ENCODE measurements around the gene HLA-DMA.
"Not testable (repeated sequence)": the region's sequence is repeated elsewhere in the genome, so short reads cannot be mapped to it uniquely, and the experiment has no call there.

The HLA-DMA gene

GRCh38 chr6:32954267-32954666, 1.4 kb upstream of the HLA-DMA start:
- DNase-seq, result no peak

GRCh38 chr6:32953775-32954174, 878 bp upstream of the HLA-DMA start:
- DNase-seq, result no peak

GRCh38 chr6:32950449-32950848, 2.4 kb downstream of the HLA-DMA start:
- no peak for DNase-seq

- DNase-seq, result no peak
These were observed 2.9 kb downstream of the HLA-DMA start for GRCh38 chr6:32950010-32950409.

GRCh38 chr6:32949113-32949512, 3.8 kb downstream of the HLA-DMA start:
- DNase-seq, result no peak

GRCh38 chr6:32947552-32948465, 5.1 kb downstream of the HLA-DMA start:
- DNase-seq, result peak; percentile 25

- no peak for DNase-seq
These were observed 6.0 kb downstream of the HLA-DMA start for GRCh38 chr6:32946893-32947292.

- DNase-seq, result no peak
These were observed 6.9 kb downstream of the HLA-DMA start for GRCh38 chr6:32945953-32946352.

GRCh38 chr6:32945108-32945760, 7.7 kb downstream of the HLA-DMA start:
- peak; percentile 30 for DNase-seq

- no peak for DNase-seq
These were observed 8.8 kb downstream of the HLA-DMA start for GRCh38 chr6:32943864-32944649.

GRCh38 chr6:32942555-32943123, 10.3 kb downstream of the HLA-DMA start:
- not testable (repeated sequence) for DNase-seq

GRCh38 chr6:32941214-32941768, 11.6 kb downstream of the HLA-DMA start:
- DNase-seq, result peak; percentile 40

GRCh38 chr6:32940656-32941213, 12.2 kb downstream of the HLA-DMA start, which contains the start of gene HLA-DMB:
Gene HLA-DMB, minus strand, starts transcription at chr6:32941028. Its CDS starts 221 bp downstream, at chr6:32940807.
- DNase-seq, result peak; percentile 12

- no peak for DNase-seq
These were observed 14.4 kb downstream of the HLA-DMA start for GRCh38 chr6:32938494-32938893.

- no peak for DNase-seq
These were observed 15.7 kb downstream of the HLA-DMA start for GRCh38 chr6:32937230-32937633.

GRCh38 chr6:32936239-32937152, 16.4 kb downstream of the HLA-DMA start:
- DNase-seq, result no peak

GRCh38 chr6:32935551-32936238, 17.2 kb downstream of the HLA-DMA start:
- no peak for DNase-seq

- DNase-seq, result peak; percentile 68
These were observed 19.2 kb downstream of the HLA-DMA start for GRCh38 chr6:32933661-32934085.

- no peak for DNase-seq
These were observed 20.6 kb downstream of the HLA-DMA start for GRCh38 chr6:32932132-32932868.

- no peak for DNase-seq
These were observed 21.7 kb downstream of the HLA-DMA start for GRCh38 chr6:32931211-32931610.

Data from stimulated activated naive CD4-positive, alpha-beta T cell treated with Interleukin-2 at 50 U/mL for 16 hours (primary cell).